Measurements from ENCODE around the gene NUMA1. TPM values are rescaled to one million over a fixed set of nuclear protein-coding genes. Genes with fewer than 3 reads are reported as not detected.

Gene NUMA1
- total and polyA plus RNA-seq, 2 of the 13 experiments (the other 11 are each of a cell fraction or from before 2014, with no cell fraction given): 57.3 to 60.2 TPM

DNA sequence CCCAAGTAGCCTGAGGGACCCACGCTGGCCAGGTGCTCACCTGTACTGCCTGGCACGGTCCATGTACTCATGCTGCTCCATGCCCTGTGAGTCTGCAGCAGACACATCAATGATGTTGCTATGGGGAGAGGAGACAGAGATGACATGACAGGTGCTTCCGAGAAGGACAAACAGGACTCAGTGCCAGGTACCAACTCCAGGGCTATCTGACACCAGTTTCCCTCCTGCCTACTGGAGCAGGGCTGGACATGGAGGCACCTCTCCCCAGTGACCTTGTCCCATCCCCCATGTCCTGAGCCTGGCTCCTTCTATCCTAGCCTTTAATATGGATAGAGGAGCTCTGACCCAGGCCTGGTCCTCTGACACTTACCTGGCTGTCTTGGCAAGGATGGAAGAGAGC lies 18.4 kb upstream of the NUMA1 start:
- Histone ChIP-seq H3K9me3 (ENCODE audit: low read length) (no peaks in the 10 kb centered on the region), H3K36me3 (replicated peaks in 1 of 2; ENCODE audit: control insufficient read depth in 1 of 2, insufficient read depth in 2 of 2, low read length in 2 of 2) (peaks cover 17 to 45% of the 10 kb centered on the region in 2 experiments), H3K27me3 (ENCODE audit: control insufficient read depth in 1 of 2, insufficient read depth in 2 of 2, low read length in 2 of 2) (no peaks in the 10 kb centered on the region; a peak in 1 of 5 replicates), H2AFZ (ENCODE audit: low read length) (no peak overlapping the region), H3K9ac (ENCODE audit: insufficient read depth, low read depth, low read length) (no peak overlapping the region), H4K20me1 (ENCODE audit: insufficient read depth, low read length) (no peaks in the 10 kb centered on the region), H3K4me3 (replicated peaks in 1 of 3; ENCODE audit: insufficient read depth in 1 of 3, low read depth in 2 of 3, low read length in 3 of 3) (no peak overlapping the region), H3K27ac (ENCODE audit: extremely low read length, insufficient read depth, low read length) (no peak overlapping the region), H3K4me2 (ENCODE audit: low read depth, low read length) (no peak overlapping the region), H3K4me1 (ENCODE audit: insufficient read depth, low read length) (peaks cover 33% of the 10 kb centered on the region), H3K79me2 (ENCODE audit: insufficient read depth, low read length) (peaks cover 31% of the 10 kb centered on the region)
- intact Hi-C loops (cut with micrococcal nuclease; ENCODE audit: unreplicated experiment): no loop called here
- ATAC-seq (no peak), DNase-seq (ENCODE audit: low spot score) (no peak), FAIRE-seq (no peak)
- in situ Hi-C loops (cut with HindIII; ENCODE audit: extremely low pct_ligation_motif_present, low pct_unique_long_range_greater_than_20kb): no loop called here
- no TSS peak for BruUV-seq (replicated peaks)
- CTCF ChIA-PET (ENCODE audit: low intra/inter-chr PET ratio, low total read pairs): no interaction called here
- POLR2A ChIA-PET: interaction anchor here (0.8 to 1.1 kb wide), 2 partner anchors 8 to 90 kb away, joined by 3 to 5 read pairs; no protein-coding TSS in a partner anchor
- TF ChIP-seq KIAA2018 (CRISPR knock-in tag; IDR thresholded peaks at IDR 0.05; ENCODE audit: borderline replicate concordance): no peak
- WGBS (ENCODE audit: low lambda C conversion rate): 100% methylated on average over 3 of the region's 3 CpGs
